ENCODE data around the gene CAMK2D. TPM values are rescaled to one million over a fixed set of nuclear protein-coding genes. Genes with fewer than 3 reads are reported as not detected.

CAMK2D gene
- total RNA-seq, 1 experiment from 2014 or later, result 22.1 TPM

GRCh38 chr4:113604955-113605354 is 156.6 kb downstream of the CAMK2D start:
- Mint-ChIP-seq H3K9me3 (ENCODE audit: low read depth, unreplicated experiment) (no peaks in the 10 kb centered on the region), H3K36me3 (ENCODE audit: insufficient read depth, unreplicated experiment) (no peaks in the 10 kb centered on the region), H3K27ac (ENCODE audit: unreplicated experiment) (no peak overlapping the region), H3K27me3 (ENCODE audit: unreplicated experiment) (no peaks in the 10 kb centered on the region), H3K4me1 (ENCODE audit: low read depth, unreplicated experiment) (no peaks in the 10 kb centered on the region), H3K4me3 (ENCODE audit: low read depth, unreplicated experiment) (no peak overlapping the region)
- intact Hi-C loops (cut with micrococcal nuclease; ENCODE audit: unreplicated experiment), result no loop called here
- DNase-seq, result no peak
- CTCF ChIA-PET, result no interaction called here
- BruUV-seq (replicated peaks), result no TSS peak
- TF ChIP-seq CTCF (IDR thresholded peaks at IDR 0.05; ENCODE audit: unreplicated experiment), result no peak

GRCh38 chr4:113603911-113604310 is 157.6 kb downstream of the CAMK2D start:
- intact Hi-C loops (cut with micrococcal nuclease; ENCODE audit: unreplicated experiment), result no loop called here

GRCh38 chr4:113602646-113603228 is 158.8 kb downstream of the CAMK2D start:
- Mint-ChIP-seq H3K4me3 (ENCODE audit: low read depth, unreplicated experiment) (no peak overlapping the region), H3K4me1 (ENCODE audit: low read depth, unreplicated experiment) (no peaks in the 10 kb centered on the region), H3K27ac (ENCODE audit: unreplicated experiment) (no peak overlapping the region), H3K27me3 (ENCODE audit: unreplicated experiment) (no peaks in the 10 kb centered on the region), H3K9me3 (ENCODE audit: low read depth, unreplicated experiment) (no peaks in the 10 kb centered on the region), H3K36me3 (ENCODE audit: insufficient read depth, unreplicated experiment) (no peaks in the 10 kb centered on the region)
- no peak for DNase-seq
- intact Hi-C loops (cut with micrococcal nuclease; ENCODE audit: unreplicated experiment), result no loop called here
- CTCF ChIA-PET, result no interaction called here
- TF ChIP-seq CTCF (IDR thresholded peaks at IDR 0.05; ENCODE audit: unreplicated experiment), result no peak
- BruUV-seq (replicated peaks), result no TSS peak

More at GRCh38 chr4:113603911-113604310, 157.6 kb downstream of the CAMK2D start:
- CTCF ChIA-PET, result no interaction called here
- Mint-ChIP-seq H3K36me3 (ENCODE audit: insufficient read depth, unreplicated experiment) (no peaks in the 10 kb centered on the region), H3K27me3 (ENCODE audit: unreplicated experiment) (no peaks in the 10 kb centered on the region), H3K4me1 (ENCODE audit: low read depth, unreplicated experiment) (no peaks in the 10 kb centered on the region), H3K9me3 (ENCODE audit: low read depth, unreplicated experiment) (no peaks in the 10 kb centered on the region), H3K27ac (ENCODE audit: unreplicated experiment) (no peak overlapping the region), H3K4me3 (ENCODE audit: low read depth, unreplicated experiment) (no peak overlapping the region)
- no peak for TF ChIP-seq CTCF (IDR thresholded peaks at IDR 0.05; ENCODE audit: unreplicated experiment)
- BruUV-seq (replicated peaks), result no TSS peak
- no peak for DNase-seq

GRCh38 chr4:113601636-113602035 is 159.9 kb downstream of the CAMK2D start:
- DNase-seq, result no peak
- Mint-ChIP-seq H3K4me1 (ENCODE audit: low read depth, unreplicated experiment) (no peaks in the 10 kb centered on the region), H3K36me3 (ENCODE audit: insufficient read depth, unreplicated experiment) (no peaks in the 10 kb centered on the region), H3K27ac (ENCODE audit: unreplicated experiment) (no peak overlapping the region), H3K4me3 (ENCODE audit: low read depth, unreplicated experiment) (no peak overlapping the region), H3K27me3 (ENCODE audit: unreplicated experiment) (no peaks in the 10 kb centered on the region), H3K9me3 (ENCODE audit: low read depth, unreplicated experiment) (no peaks in the 10 kb centered on the region)
- intact Hi-C loops (cut with micrococcal nuclease; ENCODE audit: unreplicated experiment), result no loop called here
- no peak for TF ChIP-seq CTCF (IDR thresholded peaks at IDR 0.05; ENCODE audit: unreplicated experiment)
- CTCF ChIA-PET, result no interaction called here
- BruUV-seq (replicated peaks), result no TSS peak

Data from Calu3 (cell line).